Measurements from ENCODE around the gene TRIP12.

- TF ChIP-seq, protein P1, sequence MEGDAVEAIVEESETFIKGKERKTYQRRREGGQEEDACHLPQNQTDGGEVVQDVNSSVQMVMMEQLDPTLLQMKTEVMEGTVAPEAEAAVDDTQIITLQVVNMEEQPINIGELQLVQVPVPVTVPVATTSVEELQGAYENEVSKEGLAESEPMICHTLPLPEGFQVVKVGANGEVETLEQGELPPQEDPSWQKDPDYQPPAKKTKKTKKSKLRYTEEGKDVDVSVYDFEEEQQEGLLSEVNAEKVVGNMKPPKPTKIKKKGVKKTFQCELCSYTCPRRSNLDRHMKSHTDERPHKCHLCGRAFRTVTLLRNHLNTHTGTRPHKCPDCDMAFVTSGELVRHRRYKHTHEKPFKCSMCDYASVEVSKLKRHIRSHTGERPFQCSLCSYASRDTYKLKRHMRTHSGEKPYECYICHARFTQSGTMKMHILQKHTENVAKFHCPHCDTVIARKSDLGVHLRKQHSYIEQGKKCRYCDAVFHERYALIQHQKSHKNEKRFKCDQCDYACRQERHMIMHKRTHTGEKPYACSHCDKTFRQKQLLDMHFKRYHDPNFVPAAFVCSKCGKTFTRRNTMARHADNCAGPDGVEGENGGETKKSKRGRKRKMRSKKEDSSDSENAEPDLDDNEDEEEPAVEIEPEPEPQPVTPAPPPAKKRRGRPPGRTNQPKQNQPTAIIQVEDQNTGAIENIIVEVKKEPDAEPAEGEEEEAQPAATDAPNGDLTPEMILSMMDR (IDR thresholded peaks at IDR 0.05) = no peak
- no peak for TF ChIP-seq POLR2AphosphoS5 (IDR thresholded peaks at IDR 0.05)
These were observed 190.4 kb downstream of the TRIP12 start for GRCh38 chr2:229731363-229731762.

Measured in prostate gland (tissue), 2 donors.